GM11168 (cell line): ENCODE results near the gene RELB.
"Not testable (repeated sequence)": the region's sequence is repeated elsewhere in the genome, so short reads cannot be mapped to it uniquely, and the experiment has no call there.

Experiments
- in situ Hi-C: fragments of 300-500 bp; cut with MboI; formaldehyde crosslinking; loops from one replicate; pipeline ENCODE4 v1.12.0; 2022; ENCODE audit warnings: low sequenced_read_pairs; ENCODE audit not compliant: unreplicated experiment

Gene RELB

DNA sequence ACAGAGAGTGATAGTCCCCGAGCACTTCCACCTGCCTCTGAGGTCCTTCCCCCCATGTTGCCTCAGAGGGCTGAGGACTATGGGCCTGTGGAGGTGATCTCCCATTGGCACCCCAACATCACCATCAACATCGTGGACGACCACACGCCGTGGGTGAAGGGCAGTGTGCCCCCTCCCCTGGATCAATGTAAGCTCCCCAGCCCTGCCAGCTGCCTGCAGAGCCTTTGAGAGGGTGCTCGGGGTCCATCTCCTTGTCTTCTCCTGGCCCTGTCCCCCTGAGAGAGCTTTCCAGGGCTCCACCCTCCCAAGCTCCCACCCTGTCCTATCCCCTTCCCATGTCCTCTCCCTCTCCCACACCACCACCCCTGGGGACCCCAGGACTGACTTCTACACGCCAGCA lies 14.9 kb upstream of the RELB start:
- in situ Hi-C loops = no loop called here

DNA sequence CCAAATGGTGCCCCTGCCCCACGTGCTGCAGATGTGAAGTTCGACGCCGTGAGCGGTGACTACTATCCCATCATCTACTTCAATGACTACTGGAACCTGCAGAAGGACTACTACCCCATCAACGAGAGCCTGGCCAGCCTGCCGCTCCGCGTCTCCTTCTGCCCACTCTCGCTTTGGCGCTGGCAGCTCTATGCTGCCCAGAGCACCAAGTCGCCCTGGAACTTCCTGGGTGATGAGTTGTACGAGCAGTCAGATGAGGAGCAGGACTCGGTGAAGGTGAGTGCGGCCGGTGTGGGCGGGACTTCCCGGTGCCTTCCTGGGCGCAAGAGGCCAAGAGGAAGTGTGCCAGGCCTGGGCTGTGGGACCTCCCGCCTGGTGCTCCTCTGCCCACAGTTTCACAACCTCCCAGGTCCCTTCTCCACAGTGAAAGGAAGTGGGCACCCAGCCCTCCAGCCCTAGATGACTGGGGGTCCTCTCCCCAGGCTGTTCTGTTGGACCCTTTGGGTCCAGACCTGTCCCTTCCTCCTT lies 14.1 kb upstream of the RELB start:
- in situ Hi-C loops = no loop called here

DNA sequence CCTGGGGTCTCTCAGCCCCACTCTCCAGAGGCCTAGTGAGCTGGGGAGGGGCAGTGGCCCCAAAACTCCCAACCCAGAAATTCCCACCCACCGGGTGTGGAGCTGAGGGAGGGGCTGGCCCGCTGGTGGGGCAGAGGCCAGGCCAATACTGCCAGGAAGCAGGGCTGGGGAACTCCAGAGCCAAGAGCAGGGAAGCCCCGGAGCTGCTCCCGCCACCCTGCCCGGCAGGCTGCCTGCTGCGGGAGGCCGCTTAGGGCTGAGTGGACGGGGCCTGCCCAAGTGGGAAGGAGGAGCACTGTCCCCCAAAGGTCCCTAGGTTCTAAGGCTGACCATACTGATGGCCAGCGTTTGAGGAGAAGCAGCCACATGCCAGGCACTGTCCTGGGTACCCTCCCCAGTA lies 13.0 kb upstream of the RELB start:
- in situ Hi-C loops = no loop called here

DNA sequence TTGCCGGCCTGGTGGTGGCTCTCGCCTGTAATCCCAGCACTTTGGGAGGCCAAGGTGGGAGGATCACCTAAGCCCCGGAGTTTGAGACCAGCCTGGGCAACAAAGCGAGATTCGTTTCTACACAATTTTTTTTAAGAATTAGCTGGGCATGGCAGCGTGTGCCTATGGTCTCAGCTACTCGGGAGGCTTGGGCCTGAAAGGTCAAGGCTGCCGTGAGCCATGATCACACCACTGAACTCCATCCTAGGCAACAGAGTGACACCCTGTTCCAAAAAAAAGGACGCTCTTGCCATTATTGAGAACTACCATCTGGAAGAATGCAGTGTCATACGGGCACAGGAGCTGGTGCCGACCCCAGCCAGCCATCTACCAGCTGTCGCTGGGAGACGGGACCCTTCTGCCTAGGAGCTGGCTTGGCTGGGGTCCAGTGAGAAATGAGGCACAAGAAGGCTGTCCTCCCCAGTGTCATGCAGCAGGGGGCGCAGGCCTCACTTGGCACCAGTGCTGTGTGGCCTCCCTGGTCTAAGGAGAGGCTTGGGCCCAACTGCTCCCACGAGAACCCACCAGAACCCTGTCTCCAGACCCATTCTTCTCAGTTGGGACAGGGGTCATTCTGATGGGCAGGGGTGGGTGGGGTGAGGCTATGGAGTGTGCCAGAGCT lies 12.2 kb upstream of the RELB start:
- in situ Hi-C loops = no loop called here

DNA sequence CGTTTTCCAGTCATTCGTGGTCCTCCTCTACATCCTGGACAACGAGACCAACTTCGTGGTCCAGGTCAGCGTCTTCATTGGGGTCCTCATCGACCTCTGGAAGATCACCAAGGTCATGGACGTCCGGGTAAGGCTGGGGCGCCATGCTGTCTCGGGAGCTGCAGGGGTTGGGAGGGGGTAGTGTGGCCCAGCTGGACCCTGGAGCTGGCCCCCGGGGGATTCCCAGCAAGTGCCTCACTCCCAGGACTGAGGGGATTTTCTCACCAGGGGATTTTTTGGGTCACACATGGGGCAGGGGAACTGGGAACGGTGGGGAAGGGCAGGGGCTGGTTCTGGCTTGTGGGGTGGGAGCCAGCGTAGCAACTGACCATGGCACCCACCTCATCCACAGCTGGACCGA lies 10.8 kb upstream of the RELB start:
- in situ Hi-C loops = no loop called here

DNA sequence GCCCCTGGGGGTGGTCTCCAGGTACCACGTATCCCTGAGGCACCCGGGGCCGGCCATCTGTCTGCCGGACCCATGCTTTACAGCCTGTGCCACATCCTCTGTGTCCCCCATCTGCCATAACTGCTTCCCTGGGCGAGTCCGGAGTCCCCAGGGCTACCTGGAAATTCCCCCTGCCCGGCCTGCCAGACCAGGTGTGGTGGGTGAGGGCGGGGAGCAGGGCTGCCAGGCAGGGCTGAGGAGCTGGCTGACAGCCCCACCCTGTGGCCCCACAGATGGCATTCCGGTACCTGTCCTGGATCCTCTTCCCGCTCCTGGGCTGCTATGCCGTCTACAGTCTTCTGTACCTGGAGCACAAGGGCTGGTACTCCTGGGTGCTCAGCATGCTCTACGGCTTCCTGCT lies 10.3 kb upstream of the RELB start:
- in situ Hi-C loops = no loop called here

DNA sequence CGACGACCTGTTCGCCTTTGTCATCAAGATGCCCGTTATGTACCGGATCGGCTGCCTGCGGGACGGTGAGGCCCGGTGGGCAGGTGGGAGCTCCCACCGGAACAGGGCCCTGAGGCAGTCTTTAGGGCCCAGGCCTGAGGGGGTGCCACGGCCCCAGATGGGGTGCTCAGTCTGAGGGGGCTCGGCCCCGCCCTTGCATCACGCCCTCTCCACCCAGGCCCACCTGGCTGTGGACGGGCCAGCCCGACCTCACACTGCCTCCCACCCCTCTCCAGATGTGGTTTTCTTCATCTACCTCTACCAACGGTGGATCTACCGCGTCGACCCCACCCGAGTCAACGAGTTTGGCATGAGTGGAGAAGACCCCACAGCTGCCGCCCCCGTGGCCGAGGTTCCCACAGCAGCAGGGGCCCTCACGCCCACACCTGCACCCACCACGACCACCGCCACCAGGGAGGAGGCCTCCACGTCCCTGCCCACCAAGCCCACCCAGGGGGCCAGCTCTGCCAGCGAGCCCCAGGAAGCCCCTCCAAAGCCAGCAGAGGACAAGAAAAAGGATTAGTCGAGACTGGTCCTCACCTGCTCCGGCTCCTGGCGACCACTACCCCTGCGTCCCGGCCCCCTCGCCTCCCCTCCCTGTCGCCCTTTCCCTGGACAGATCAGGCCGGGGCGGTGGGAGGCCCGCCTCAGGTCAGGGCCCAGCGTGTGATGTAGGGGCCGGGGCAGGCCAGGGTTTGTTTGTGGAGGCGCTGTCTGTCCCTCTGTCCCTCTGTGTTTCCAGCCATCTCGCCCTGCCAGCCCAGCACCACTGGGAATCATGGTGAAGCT lies 8.7 kb upstream of the RELB start:
- in situ Hi-C loops = no loop called here

DNA sequence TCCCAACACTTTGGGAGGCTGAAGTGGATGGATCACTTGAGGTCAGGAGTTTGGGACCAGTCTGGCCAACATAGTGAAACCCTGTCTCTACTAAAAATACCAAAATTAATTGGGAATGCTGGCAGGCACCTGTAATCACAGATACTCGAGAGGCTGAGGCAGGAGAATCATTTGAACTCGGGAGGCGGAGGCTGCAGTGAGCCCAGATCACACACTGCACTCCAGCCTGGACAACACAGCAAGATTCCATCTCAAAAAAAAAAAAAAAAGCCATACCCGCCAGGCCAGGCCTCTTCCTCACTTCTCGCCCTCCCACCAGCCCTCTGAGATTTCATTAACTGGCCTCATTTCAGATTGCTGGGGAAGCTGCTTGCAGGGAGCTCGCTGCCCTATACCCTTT lies 7.7 kb upstream of the RELB start:
- in situ Hi-C loops = no loop called here

DNA sequence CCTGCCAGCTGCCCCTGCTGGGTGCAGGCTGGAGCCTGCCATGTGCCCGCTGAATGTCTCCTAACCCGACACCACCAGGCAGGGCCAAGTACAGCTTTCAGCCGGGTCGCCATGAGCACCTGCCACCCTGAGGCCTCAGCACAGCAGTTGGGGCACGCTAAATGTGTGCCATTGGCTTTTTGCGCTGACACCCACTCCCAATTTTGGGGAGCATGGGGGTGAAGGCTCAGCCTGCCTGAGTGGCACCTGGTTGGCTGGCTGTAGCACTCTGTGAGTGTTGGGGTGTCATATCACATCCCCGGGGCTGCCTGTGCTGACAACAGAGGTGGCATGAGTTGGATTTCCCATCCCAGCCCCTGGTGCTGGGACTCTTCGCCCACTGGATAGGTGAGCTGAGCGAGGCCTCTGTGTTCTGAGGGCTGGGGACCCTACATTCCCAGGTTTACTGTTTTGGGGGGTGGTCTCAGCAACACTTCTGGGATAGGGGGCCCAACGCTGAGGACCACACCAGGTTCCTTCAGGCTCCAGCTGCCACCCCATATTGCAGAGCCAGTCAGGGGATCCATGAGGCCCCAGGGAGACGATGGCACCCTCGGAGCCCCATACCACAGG lies 7.2 kb upstream of the RELB start:
- in situ Hi-C loops = no loop called here

DNA sequence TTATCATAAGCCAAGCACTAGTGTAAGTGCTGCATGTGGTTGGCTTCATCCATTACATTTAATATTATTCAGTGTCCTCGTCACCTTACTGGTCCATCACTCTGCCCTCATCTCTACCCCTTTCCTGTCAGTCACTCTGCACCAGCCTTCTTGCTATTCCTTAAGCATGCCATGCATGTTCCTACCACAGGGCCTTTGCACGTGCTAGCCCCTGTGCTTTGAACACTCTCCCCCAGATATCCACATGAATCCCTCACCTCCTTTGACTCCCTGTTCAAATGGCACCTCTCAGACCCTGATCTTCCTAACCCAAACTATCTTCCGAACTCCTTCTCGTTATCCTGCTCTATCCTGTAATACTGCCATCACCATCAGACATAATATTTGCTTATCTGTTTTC lies 3.2 kb upstream of the RELB start:
- in situ Hi-C loops = no loop called here

DNA sequence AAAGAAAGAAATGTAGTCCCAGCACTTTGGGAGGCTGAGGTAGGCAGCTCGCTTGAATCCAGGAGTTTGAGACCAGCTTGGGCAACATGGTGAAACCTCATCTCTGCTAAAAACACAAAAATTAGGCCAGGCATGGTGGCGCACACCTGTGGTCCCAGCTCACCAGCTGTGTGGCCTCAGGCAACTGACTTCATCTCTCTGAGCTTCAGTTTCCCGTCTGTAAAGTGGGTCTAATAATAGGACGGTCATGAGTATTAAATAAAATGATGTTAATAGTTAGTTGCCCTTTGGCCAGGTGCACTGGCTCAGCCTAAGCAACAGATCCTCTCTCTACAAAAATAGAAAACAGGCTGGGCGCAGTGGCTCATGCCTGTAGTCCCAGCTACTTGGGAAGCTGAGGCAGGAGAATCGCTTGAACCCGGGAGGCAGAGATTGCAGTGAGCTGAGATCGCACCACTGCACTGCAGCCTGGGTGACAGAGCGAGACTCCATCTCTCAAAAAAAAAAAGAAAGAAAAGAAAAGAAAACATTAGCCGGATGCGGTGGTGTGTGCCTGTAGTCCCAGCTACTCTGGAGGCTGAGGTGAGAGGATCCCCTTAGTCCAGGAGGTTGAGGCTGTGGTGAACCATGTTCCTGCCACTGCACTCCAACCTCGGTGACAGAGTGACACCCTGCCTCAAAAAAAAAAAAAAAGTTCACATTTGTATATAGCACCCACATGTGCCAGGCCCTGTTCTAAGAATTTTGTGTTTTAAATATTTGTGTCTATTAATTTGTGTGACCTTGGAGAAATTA lies 1.9 kb upstream of the RELB start:
- in situ Hi-C loops = not testable (repeated sequence)

- in situ Hi-C loops = not testable (repeated sequence)
These were observed 599 bp upstream of the RELB start for GRCh38 chr19:45000665-45001064.

GRCh38 chr19:45003485-45003884 lies 2.2 kb downstream of the RELB start:
- in situ Hi-C loops = no loop called here

DNA sequence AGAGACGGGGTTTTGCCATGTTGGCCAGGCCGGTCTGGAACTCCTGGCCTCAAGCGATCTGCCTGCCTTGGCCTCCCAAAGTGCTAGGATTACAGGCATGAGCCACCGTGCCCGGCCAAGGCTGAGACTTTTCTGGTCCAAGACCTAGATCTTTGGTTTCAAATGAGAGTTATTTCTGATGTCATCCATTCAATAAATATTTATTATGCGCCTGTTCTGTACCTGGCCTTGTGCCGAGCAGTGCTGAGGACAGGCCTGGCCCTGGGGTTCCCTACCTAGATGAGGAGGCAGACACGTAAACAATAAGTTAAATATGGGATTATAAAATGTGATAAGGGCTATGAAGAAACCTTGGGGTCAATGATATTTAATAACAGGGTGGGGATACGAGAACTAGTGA lies 4.5 kb downstream of the RELB start:
- in situ Hi-C loops = no loop called here

- in situ Hi-C loops = no loop called here
These were observed 7.3 kb downstream of the RELB start for GRCh38 chr19:45008552-45008951.

GRCh38 chr19:45009625-45010255 lies 8.5 kb downstream of the RELB start:
- in situ Hi-C loops = no loop called here

DNA sequence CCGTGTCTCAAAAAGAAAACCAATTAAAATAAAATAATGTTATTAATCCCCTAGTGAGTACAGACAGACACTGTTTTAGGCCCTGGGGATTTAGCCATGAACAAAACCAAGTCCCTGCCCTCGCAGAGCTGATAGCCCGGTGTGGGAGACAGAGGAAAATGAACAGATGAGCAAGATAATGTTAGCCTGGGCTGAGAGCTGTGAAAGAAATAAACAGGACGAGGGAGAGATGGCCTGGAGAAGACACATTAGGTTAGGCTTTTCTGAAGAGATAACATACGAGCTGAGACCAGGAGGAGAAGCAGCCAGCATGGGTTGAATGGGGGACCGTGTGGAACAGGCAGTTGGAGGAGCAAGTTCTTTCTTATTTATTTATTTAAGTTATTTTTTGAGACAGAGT lies 9.0 kb downstream of the RELB start:
- in situ Hi-C loops = no loop called here

GRCh38 chr19:45011959-45012358 lies 10.7 kb downstream of the RELB start:
- in situ Hi-C loops = no loop called here

GRCh38 chr19:45016388-45017314 lies 15.4 kb downstream of the RELB start:
- in situ Hi-C loops = no loop called here
